Muscle layer of colon (tissue), 2 donors: ENCODE data around the gene DOK5.

Experiments used
- H3K27ac ChIP-seq: one replicate; pipeline ENCODE4 v1.7.0; 2013; ENCODE audit warnings: low read depth, mild to moderate bottlenecking, low read length, moderate library complexity
- H3K27me3 ChIP-seq, 2 donors: one replicate each; pipeline ENCODE4 v1.7.0; 2013; ENCODE audit warnings: low read length in 2 of 2, mild to moderate bottlenecking in 2 of 2; ENCODE audit not compliant: insufficient read depth in 2 of 2, control insufficient read depth in 1 of 2
- H3K36me3 ChIP-seq: one replicate; pipeline ENCODE4 v1.7.0; 2013; ENCODE audit warnings: mild to moderate bottlenecking, low read length; ENCODE audit not compliant: insufficient read depth
- H3K4me1 ChIP-seq: one replicate; pipeline ENCODE4 v1.7.0; 2013; ENCODE audit warnings: mild to moderate bottlenecking, low read length; ENCODE audit not compliant: insufficient read depth
- H3K4me3 ChIP-seq, 2 donors: one replicate each; pipeline ENCODE4 v1.7.0; 2013; ENCODE audit warnings: low read length in 2 of 2, low read depth in 1 of 2, mild to moderate bottlenecking in 1 of 2, moderate library complexity in 1 of 2
- H3K9ac ChIP-seq: one replicate; pipeline ENCODE4 v1.7.0; 2013; ENCODE audit warnings: low read length
- H3K9me3 ChIP-seq: one replicate; pipeline ENCODE4 v1.7.0; 2013; ENCODE audit warnings: mild to moderate bottlenecking, low read length
- donor health status: abdominal sarcoma.
- donor health status: Adenocarcinoma of cecum.

DOK5 gene

DNA sequence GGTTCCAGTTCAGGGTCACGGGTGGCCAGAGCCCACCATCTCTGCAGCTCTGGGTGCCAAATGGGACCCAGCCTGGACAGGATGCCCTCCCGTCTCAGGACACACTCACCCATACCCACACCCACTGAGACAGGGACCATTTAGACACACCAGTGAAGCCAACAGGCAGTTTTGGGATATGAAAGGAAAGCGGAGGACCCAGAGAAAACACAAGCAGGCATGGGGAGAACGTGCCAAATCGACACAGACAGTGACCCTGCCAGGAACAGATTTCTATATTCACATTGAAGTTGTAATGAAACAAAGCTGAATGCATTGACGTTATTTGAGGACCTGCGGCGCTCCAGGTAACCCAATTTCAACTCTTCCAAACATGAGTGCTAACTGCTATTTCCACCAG is 164.5 kb downstream of the DOK5 start:
- H3K9ac ChIP-seq: no peak overlapping the region
- H3K27ac ChIP-seq: no peak overlapping the region
- H3K4me3 ChIP-seq: no peak overlapping the region
- H3K27me3 ChIP-seq: no peaks in the 10 kb centered on the region
- no peaks in the 10 kb centered on the region for H3K36me3 ChIP-seq
- no peaks in the 10 kb centered on the region for H3K4me1 ChIP-seq
- no peaks in the 10 kb centered on the region for H3K9me3 ChIP-seq

DNA sequence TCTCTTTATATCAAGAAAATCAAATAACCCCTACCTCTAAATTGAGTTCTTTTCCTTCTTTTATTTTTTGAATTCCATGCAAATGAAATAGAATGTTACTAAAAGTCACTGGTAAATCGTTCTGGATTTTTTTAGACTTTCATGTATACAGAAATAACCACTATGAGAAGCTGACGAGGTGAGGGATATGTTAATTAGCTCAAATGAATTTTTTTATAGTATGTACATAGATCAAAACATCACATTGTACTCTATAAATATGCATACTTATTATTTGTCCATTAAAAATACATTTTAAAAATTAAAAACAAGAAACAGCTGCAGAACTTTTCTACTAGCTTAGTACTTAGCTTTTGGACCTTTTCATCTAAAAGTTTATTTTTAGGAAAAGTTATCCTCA is 165.4 kb downstream of the DOK5 start:
- Histone ChIP-seq H3K27ac (no peak overlapping the region), H3K36me3 (no peaks in the 10 kb centered on the region), H3K4me3 (no peak overlapping the region), H3K9ac (no peak overlapping the region), H3K9me3 (no peaks in the 10 kb centered on the region), H3K4me1 (no peaks in the 10 kb centered on the region), H3K27me3 (no peaks in the 10 kb centered on the region)

DNA sequence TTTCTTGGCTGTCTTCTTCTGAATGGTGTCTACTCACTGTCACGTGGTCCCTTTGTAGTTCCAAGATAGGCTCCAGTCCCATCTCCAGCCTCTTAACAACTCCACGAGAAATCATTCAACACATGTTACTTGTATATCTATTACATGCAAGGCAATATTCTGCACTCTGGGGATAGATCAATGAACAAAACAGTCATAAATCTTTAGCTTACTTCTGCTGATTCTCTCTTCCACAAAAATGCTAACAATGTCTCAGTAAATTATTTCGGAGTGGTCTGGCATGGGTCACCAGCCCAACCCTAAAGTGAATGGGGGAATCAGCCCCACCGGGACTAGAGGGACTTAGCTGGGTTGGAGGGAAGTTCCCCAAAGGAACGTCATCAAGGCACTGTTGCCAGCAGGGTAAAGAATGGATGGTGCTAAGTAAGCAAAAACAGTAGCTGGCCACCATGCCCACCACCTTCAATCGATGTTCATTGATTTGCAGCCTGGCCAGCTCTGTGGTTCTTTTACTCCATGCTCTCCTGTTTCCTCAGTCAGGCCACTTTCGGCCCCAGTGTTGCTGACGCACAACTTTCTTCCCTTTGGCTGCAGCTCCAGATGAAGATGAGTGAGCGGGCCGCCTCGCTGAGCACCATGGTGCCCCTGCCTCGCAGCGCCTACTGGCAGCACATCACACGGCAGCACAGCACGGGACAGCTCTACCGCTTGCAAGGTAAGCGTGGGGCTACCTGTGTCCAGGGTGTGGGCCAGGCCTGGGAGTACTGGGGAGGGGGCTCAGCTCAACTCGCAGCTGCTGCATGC is 167.7 kb downstream of the DOK5 start:
- no peak overlapping the region for H3K9ac ChIP-seq
- no peak overlapping the region for H3K27ac ChIP-seq
- no peak overlapping the region for H3K4me3 ChIP-seq
- H3K9me3 ChIP-seq: no peaks in the 10 kb centered on the region
- H3K36me3 ChIP-seq: no peaks in the 10 kb centered on the region
- H3K4me1 ChIP-seq: no peaks in the 10 kb centered on the region
- no peaks in the 10 kb centered on the region for H3K27me3 ChIP-seq

DNA sequence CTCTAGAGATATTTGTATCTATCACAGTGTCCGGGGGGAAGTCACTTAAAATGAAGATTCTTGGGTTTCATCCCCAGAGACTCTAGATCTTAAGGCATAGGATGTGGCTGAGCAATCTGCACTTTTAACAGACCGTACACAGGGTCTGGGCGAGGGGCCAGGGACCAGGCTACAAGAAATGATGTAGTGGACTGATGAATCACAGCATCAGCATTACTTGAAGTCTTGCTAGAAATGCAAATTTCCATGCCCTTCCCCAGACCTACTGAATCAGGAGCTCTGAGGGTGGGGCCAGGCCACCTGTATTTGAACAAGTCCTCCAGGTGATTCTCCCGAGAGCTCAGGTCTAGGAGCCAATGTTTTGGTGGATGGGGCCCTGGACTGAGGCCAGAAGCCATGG is 168.4 kb downstream of the DOK5 start:
- no peak overlapping the region for H3K9ac ChIP-seq
- no peak overlapping the region for H3K4me3 ChIP-seq
- H3K36me3 ChIP-seq: no peaks in the 10 kb centered on the region
- no peak overlapping the region for H3K27ac ChIP-seq
- no peaks in the 10 kb centered on the region for H3K9me3 ChIP-seq
- H3K27me3 ChIP-seq: no peaks in the 10 kb centered on the region
- no peaks in the 10 kb centered on the region for H3K4me1 ChIP-seq

DNA sequence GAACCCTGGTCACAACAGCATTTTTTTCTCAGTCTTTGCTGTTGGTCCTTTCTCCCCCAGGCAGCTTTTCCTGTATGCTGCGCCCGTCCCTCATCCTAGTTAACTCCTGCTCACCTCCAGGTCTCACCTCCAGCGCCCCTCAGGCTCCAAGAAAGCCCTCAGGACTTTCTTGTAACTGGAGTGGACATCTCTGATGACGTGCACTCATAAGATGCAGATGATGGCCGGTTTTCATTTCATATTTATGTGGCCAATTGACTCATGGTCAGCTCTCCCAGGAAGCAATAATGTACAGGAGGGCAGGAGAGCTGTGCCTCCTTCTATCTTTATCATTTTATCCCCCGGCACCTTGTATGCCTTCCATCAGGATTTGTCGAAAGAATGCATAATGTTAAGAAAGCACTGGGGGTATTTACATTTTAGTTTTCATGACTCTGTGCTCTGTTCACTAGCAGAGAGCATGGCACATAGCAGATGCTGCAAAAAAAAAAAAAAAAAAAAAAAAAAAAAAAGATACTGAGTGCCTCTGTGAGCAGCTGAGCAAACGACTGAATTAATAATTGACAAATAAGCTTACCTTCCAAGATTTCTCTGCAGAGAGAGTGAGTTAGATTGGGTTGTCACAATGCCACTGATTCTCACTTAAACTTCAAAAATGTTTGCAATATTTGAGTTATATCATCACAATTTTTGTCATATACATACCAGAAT is 170.2 kb downstream of the DOK5 start:
- H3K27me3 ChIP-seq: no peaks in the 10 kb centered on the region
- H3K9me3 ChIP-seq: no peaks in the 10 kb centered on the region
- H3K4me1 ChIP-seq: no peaks in the 10 kb centered on the region
- no peak overlapping the region for H3K9ac ChIP-seq
- no peak overlapping the region for H3K27ac ChIP-seq
- H3K4me3 ChIP-seq: no peak overlapping the region
- H3K36me3 ChIP-seq: no peaks in the 10 kb centered on the region

DNA sequence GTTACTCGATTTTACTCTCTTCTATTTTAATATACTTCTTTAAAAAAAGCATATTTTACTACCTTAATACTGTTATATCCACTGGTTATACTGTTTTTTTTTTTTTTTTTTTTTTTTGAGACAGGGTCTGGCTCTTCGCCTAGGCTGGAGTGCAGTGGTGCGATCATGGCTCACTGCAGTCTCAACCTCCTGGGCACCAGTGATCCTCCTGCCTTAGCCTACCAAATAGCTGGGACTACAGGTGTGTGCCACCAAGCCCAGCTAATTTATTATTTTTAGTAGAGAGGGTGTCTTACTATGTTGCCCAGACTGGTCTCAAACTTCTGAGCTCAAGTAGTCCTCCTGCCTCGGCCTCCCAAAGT is 170.7 kb downstream of the DOK5 start:
- H3K9me3 ChIP-seq: no peaks in the 10 kb centered on the region
- no peaks in the 10 kb centered on the region for H3K4me1 ChIP-seq
- no peaks in the 10 kb centered on the region for H3K36me3 ChIP-seq
- H3K27ac ChIP-seq: no peak overlapping the region
- H3K4me3 ChIP-seq: no peak overlapping the region
- H3K27me3 ChIP-seq: no peaks in the 10 kb centered on the region
- H3K9ac ChIP-seq: no peak overlapping the region

DNA sequence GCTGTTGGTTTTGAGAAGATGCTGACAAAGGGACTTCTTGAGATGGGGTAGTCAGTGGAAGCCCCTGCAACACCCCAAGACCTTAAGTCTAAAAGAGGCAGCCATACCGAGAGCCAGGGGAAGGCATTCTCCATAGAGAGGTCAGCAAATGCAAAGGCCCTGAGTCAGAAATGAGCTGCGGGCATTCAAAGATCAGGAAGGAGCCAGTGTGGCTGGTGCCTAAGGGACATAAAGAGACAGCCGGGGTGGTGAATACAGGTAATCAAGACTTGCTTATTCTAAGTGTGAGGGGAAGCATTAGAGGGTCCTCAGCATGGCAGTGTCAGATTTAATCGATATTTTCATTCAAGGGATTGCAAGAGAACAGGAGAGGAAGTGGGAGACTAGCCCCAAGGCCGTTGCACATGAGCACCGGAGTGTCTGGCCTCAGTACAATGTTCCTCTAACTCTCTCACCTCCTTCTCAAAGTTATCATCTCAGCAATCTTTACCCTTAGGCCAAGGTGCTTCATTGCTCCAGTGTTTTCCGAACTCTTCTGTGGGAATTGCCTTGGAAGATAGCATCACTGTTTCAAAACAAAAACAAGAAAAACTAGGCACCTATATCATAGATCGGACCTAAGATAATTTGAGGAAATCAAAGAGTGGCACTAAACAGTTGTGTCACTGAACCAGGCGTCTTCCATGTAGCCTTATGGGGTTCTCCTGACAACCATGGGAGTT is 173.2 kb downstream of the DOK5 start:
- no peaks in the 10 kb centered on the region for H3K4me1 ChIP-seq
- H3K4me3 ChIP-seq: no peak overlapping the region
- no peaks in the 10 kb centered on the region for H3K36me3 ChIP-seq
- H3K9ac ChIP-seq: no peak overlapping the region
- no peak overlapping the region for H3K27ac ChIP-seq
- H3K27me3 ChIP-seq: no peaks in the 10 kb centered on the region
- H3K9me3 ChIP-seq: no peaks in the 10 kb centered on the region

DNA sequence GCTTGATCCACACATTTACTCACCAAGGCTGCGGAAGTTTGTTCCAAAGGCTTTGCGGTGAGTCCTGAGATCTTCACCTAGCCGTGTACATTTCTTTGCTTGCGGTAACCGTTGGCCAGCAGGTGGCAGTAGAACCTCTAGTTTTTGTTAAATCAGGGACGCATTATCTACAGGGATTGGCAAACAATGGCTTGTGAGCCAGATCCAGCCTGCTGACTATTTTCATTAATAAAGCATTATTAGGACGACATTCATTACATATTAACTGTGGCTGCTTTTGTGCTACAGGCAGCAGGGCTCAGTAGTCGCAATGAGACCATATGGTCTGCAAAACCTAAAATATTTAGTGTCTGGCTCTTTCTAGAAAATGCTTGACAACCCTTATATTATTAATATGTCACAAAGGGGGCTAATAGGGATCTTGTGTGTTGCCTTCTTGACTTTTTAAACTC is 174.1 kb downstream of the DOK5 start:
- no peak overlapping the region for H3K27ac ChIP-seq
- no peaks in the 10 kb centered on the region for H3K9me3 ChIP-seq
- no peak overlapping the region for H3K9ac ChIP-seq
- no peaks in the 10 kb centered on the region for H3K27me3 ChIP-seq
- H3K4me1 ChIP-seq: no peaks in the 10 kb centered on the region
- H3K36me3 ChIP-seq: no peaks in the 10 kb centered on the region
- no peak overlapping the region for H3K4me3 ChIP-seq

DNA sequence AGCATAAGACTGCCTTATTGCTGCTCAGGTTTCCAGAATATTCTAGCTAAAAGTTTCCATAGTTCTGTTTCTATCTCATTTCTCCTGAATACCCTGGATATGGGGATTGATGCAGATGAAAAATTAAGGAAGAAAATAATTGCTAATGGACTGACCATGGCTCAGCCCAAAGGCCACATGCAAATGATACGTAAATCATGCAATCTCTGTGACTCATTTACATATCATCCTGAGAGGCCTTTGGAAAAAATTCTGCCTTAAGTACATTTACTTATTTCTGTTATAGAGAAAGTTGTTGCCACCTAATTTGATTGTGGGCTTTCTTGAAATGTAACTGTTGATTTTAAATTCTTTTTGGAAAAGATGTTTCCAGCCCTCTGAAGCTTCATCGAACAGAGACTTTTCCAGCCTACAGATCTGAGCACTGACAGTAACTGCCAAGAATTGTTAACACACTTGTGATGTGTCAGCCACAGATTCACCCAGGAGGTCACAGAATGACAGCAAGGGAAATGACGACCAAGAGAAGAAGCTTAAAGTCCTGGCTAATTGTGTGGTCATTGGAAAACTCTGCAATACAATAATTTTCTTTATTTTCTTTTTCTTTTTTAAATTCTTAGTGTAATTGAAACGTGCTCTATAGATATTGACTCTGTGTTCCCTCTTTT is 174.8 kb downstream of the DOK5 start:
- H3K27me3 ChIP-seq: no peaks in the 10 kb centered on the region
- no peak overlapping the region for H3K4me3 ChIP-seq
- no peaks in the 10 kb centered on the region for H3K9me3 ChIP-seq
- H3K4me1 ChIP-seq: no peaks in the 10 kb centered on the region
- no peak overlapping the region for H3K9ac ChIP-seq
- H3K27ac ChIP-seq: no peak overlapping the region
- H3K36me3 ChIP-seq: no peaks in the 10 kb centered on the region

DNA sequence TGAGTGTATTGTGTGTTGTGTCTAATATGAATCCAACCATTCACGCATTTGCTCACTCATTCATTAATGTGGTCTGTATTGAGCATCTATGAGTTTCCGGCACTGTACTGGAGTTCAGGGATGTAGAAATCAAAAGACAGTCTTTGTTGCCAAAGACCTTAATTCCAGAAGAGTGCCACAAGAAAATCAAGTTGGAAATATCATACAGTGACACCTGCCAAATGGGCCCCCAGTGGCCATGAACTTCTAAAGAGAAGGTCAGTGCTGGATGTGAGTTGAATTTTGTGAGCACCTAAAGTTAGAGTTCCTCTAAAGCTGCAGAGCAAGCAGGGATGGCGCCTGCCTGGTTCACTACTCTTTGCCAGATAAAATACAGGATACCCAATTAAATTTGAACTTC is 175.9 kb downstream of the DOK5 start:
- H3K9ac ChIP-seq: no peak overlapping the region
- H3K9me3 ChIP-seq: no peaks in the 10 kb centered on the region
- no peaks in the 10 kb centered on the region for H3K27me3 ChIP-seq
- no peak overlapping the region for H3K4me3 ChIP-seq
- no peaks in the 10 kb centered on the region for H3K4me1 ChIP-seq
- H3K27ac ChIP-seq: no peak overlapping the region
- H3K36me3 ChIP-seq: no peaks in the 10 kb centered on the region

DNA sequence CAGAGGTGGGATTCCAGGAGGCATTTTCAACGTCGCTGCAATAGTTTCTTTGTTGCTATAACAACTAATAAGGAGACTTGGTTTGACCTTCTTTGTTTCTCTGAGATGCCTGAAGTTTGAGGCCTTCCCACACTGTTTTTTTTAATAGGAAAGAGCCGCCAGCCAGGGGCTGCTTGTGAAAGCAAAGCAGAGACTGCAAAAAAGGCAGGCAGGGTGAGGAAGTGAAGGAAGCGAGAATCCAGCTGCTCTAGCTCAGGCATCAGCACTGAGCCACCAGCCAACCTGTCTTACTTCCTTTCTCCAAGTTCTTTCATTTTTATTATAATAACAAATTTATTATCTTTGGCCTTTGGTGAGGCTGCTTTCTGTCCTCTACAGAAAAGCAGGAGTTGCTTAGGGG is 179.1 kb downstream of the DOK5 start:
- no peak overlapping the region for H3K9ac ChIP-seq
- H3K9me3 ChIP-seq: no peaks in the 10 kb centered on the region
- no peak overlapping the region for H3K4me3 ChIP-seq
- no peaks in the 10 kb centered on the region for H3K4me1 ChIP-seq
- H3K27me3 ChIP-seq: no peaks in the 10 kb centered on the region
- no peak overlapping the region for H3K27ac ChIP-seq
- H3K36me3 ChIP-seq: no peaks in the 10 kb centered on the region
